Ovary (tissue), 9 donors: ENCODE results near the gene ANO10. TPM values are rescaled to one million over a fixed set of nuclear protein-coding genes. Genes with fewer than 3 reads are reported as not detected.

Experiments used
- DNase-seq, 5 donors: peaks; one replicate each; pipeline ENCODE4 v3.0.0-alpha.2; 2019 to 2020
- H3K27ac ChIP-seq, 2 donors: fragments of 200-600 bp; one replicate each; pipeline versions ENCODE4 v1.5.1 to v1.8.0; 2019 to 2022
- H3K27me3 ChIP-seq: fragments of 200-600 bp; one replicate; pipeline ENCODE4 v1.8.0; 2022
- H3K36me3 ChIP-seq: fragments of 200-600 bp; sonication (generic); one replicate; pipeline ENCODE4 v1.5.1; 2019
- H3K4me1 ChIP-seq: one replicate; pipeline ENCODE4 v1.8.1; 2013; ENCODE audit warnings: mild to moderate bottlenecking, moderate library complexity; ENCODE audit not compliant: insufficient read depth
- H3K4me3 ChIP-seq: fragments of 200-600 bp; sonication (generic); one replicate; pipeline ENCODE4 v1.5.1; 2017
- H3K9me3 ChIP-seq, 2 donors: fragments of 200-600 bp in 1 of 2; sonication (generic) in 1 of 2; one replicate each; pipeline versions ENCODE4 v1.5.1 to v1.8.1; 2013 to 2019; ENCODE audit warnings: mild to moderate bottlenecking in 1 of 2, moderate library complexity in 1 of 2
- CTCF ChIP-seq, 3 donors: fragments of 450-650 bp in 2 of 3; fragments of 200-600 bp in 1 of 3; IDR thresholded peaks; one replicate each; pipeline versions ENCODE4 v1.5.1 to v1.8.0; 2016 to 2022; ENCODE audit warnings: antibody characterized with exemption in 3 of 3, mild to moderate bottlenecking in 1 of 3
- EP300 ChIP-seq: sonication (generic); formaldehyde crosslinking; IDR thresholded peaks from one replicate; pipeline ENCODE4 v1.6.1; 2017; ENCODE audit warnings: antibody characterized with exemption
- POLR2A ChIP-seq: fragments of 450-650 bp; IDR thresholded peaks from one replicate; pipeline ENCODE4 v1.6.1; 2017; ENCODE audit warnings: antibody characterized with exemption, mild to moderate bottlenecking, moderate library complexity
- WGBS, 3 donors: extraction: QIAGEN DNeasy Blood & Tissue Kit in 1 of 3; methylation state at CpG; one replicate each; pipeline versions ENCODE4 v1.1.5 to v1.1.7; 2013 to 2017; 5-methylcytosine and 5-hydroxymethylcytosine counted together
- intact Hi-C, 4 donors: fragments of 100-400 bp; cut with DNase I; formaldehyde crosslinking; loops; one replicate each; pipeline versions ENCODE4 v1.11.0 to v1.15.1; 2022 to 2023
- polyA plus RNA-seq, 2 donors: library from polyadenylated mRNA; stranded (reverse); fragments of 200-250 nt in 1 of 2; fragments of 350-450 nt in 1 of 2; fragmentation: Illumina TruSeq in 1 of 2; extraction: RNeasy Lipid Tissue Mini Kit (QIAGEN cat#74804) in 1 of 2; gene quantifications; one replicate each; pipeline ENCODE4 v1.2.3, GENCODE V29; 2013 to 2014
- total RNA-seq, 7 donors: library from RNA; depleted of rRNA in 2 of 7; stranded (reverse); fragments of >200 nt in 2 of 7; fragmentation: NEBNext Ultra II Directional in 3 of 7; extraction: Animal tissue kit (Norgen Biotek cat#: 25700) in 3 of 7; gene quantifications; one replicate each; pipeline versions ENCODE4 v1.1.0 to v1.2.4, GENCODE V29; 2016 to 2023
- donor health status: DM: no; HTN: no; CAD: no; lungs with moderate emphysema.
- donor health status: DM: no; HTN: no; CAD: no.
- donor health status: Bipolar disorder and iron deficiency.
- donor health status: DM: yes; HTN: yes; CAD: no.
- donor health status: DM: no; HTN: no; CAD: no.
- donor health status: DM: yes; HTN: yes; CAD: no.

ANO10 gene
- total and polyA plus RNA-seq, 9 donors, result 12.2 to 58.7 (median 21.7) TPM

- DNase-seq, result no peak
- Histone ChIP-seq H3K27ac (no peak overlapping the region), H3K4me1 (no peaks in the 10 kb centered on the region), H3K4me3 (no peak overlapping the region), H3K27me3 (no peaks in the 10 kb centered on the region), H3K36me3 (no peaks in the 10 kb centered on the region), H3K9me3 (no peaks in the 10 kb centered on the region)
- intact Hi-C loops, result loop anchor here in 1 of 4 donors (10.0 kb wide), 1 partner anchor 65 kb away; the partner anchor contains the start of gene ABHD5
- TF ChIP-seq EP300 (no peak), CTCF (IDR thresholded peaks at IDR 0.05) (no peak), POLR2A (no peak)
- WGBS, 3 donors, result 89 to 94% (median 93%) methylated on average over 1 of the region's 1 CpG
These were observed 7.9 kb upstream of the ANO10 start for GRCh38 chr3:43629741-43630140.

- intact Hi-C loops, result loop anchor here in 1 of 4 donors (10.0 kb wide), 1 partner anchor 66 kb away; the partner anchor contains the start of gene ABHD5
These were observed 7.4 kb upstream of the ANO10 start for GRCh38 chr3:43629257-43629656.

GRCh38 chr3:43627360-43627759 is 5.5 kb upstream of the ANO10 start:
- 74 to 80% (median 76%) methylated on average over 2 of the region's 2 CpGs for WGBS, 3 donors
- intact Hi-C loops, result loop anchor here in 1 of 4 donors (10.0 kb wide), 1 partner anchor 67 kb away; the partner anchor contains the start of gene ABHD5
- Histone ChIP-seq H3K36me3 (no peaks in the 10 kb centered on the region), H3K27me3 (no peaks in the 10 kb centered on the region), H3K4me1 (no peaks in the 10 kb centered on the region), H3K9me3 (no peaks in the 10 kb centered on the region), H3K4me3 (no peak overlapping the region), H3K27ac (no peak overlapping the region)
- DNase-seq, result no peak
- TF ChIP-seq POLR2A, result no peak

More at GRCh38 chr3:43629257-43629656, 7.4 kb upstream of the ANO10 start:
- DNase-seq, result no peak
- no peaks in the 10 kb centered on the region for H3K36me3 ChIP-seq
- TF ChIP-seq POLR2A (no peak), CTCF (IDR thresholded peaks at IDR 0.05) (no peak), EP300 (no peak)
- no peaks in the 10 kb centered on the region for H3K4me1 ChIP-seq
- H3K27me3 ChIP-seq, result no peaks in the 10 kb centered on the region
- H3K27ac ChIP-seq, result no peak overlapping the region
- H3K9me3 ChIP-seq, result no peaks in the 10 kb centered on the region
- no peak overlapping the region for H3K4me3 ChIP-seq

- Histone ChIP-seq H3K4me1 (no peaks in the 10 kb centered on the region), H3K27me3 (no peaks in the 10 kb centered on the region), H3K27ac (no peak overlapping the region), H3K36me3 (no peaks in the 10 kb centered on the region), H3K9me3 (no peaks in the 10 kb centered on the region), H3K4me3 (no peak overlapping the region)
- no peak for DNase-seq
- intact Hi-C loops, result loop anchor here in 1 of 4 donors (10.0 kb wide), 1 partner anchor 70 kb away; the partner anchor contains the start of gene ABHD5
- TF ChIP-seq EP300 (no peak), POLR2A (no peak), CTCF (IDR thresholded peaks at IDR 0.05) (no peak)
- WGBS, 3 donors, result 92 to 94% (median 92%) methylated on average over 6 of the region's 6 CpGs
These were observed 3.0 kb upstream of the ANO10 start for GRCh38 chr3:43624619-43625305.
